Effector memory CD8-positive, alpha-beta T cell (primary cell): Measurements from ENCODE around the gene LCN6.
A peak's percentile ranks its signal among the peaks of the same experiment; 100 is the strongest.
"Not testable (repeated sequence)": the region's sequence is repeated elsewhere in the genome, so short reads cannot be mapped to it uniquely, and the experiment has no call there.

Experiments used
- ATAC-seq: fragments of 150-1000 bp; cut with Tn5 transposase; replicated peaks from 2 replicates; pipeline ENCODE4 v1.10.0; 2021; ENCODE audit warnings: mild to moderate bottlenecking, moderate library complexity
- DNase-seq, 3 experiments: peaks; one replicate each; pipeline ENCODE4 v3.0.0; 2021
- H3K27ac Mint-ChIP-seq, 2 donors: one replicate each; pipeline ENCODE4 v1.8.0; 2022; ENCODE audit warnings: mild to moderate bottlenecking in 2 of 2, mixed read lengths in 2 of 2, moderate library complexity in 2 of 2
- H3K27me3 Mint-ChIP-seq, 2 donors: one replicate each; pipeline ENCODE4 v1.8.0; 2022; ENCODE audit warnings: mixed read lengths in 2 of 2
- H3K36me3 Mint-ChIP-seq: one replicate; pipeline ENCODE4 v1.8.0; 2022; ENCODE audit warnings: mild to moderate bottlenecking, moderate library complexity, mixed read lengths; ENCODE audit not compliant: insufficient read depth
- H3K4me1 Mint-ChIP-seq, 2 donors: one replicate each; pipeline ENCODE4 v1.8.0; 2022; ENCODE audit warnings: low read depth in 2 of 2, mixed read lengths in 2 of 2
- H3K4me3 Mint-ChIP-seq, 2 donors: one replicate each; pipeline ENCODE4 v1.8.0; 2022; ENCODE audit warnings: mild to moderate bottlenecking in 2 of 2, mixed read lengths in 2 of 2, moderate library complexity in 2 of 2
- H3K9me3 Mint-ChIP-seq, 2 donors: one replicate each; pipeline ENCODE4 v1.8.0; 2022; ENCODE audit warnings: mixed read lengths in 2 of 2

LCN6 gene

GRCh38 chr9:136788644-136789522 is 40.6 kb upstream of the LCN6 start:
- peaks cover 14% of the 10 kb centered on the region for H3K36me3 Mint-ChIP-seq
- ATAC-seq, H3K27ac Mint-ChIP-seq, H3K9me3 Mint-ChIP-seq, DNase-seq: not testable (repeated sequence)
- H3K4me3 Mint-ChIP-seq, result peak overlapping the region in 1 of 2 donors; percentile 31
- H3K4me1 Mint-ChIP-seq, result peaks cover 14 to 23% of the 10 kb centered on the region in 2 donors
- peaks cover 0 to 20% of the 10 kb centered on the region in 2 donors for H3K27me3 Mint-ChIP-seq

GRCh38 chr9:136787690-136788400 is 39.5 kb upstream of the LCN6 start:
- Mint-ChIP-seq H3K27me3 (peaks cover 0 to 20% of the 10 kb centered on the region in 2 donors), H3K27ac (no peak overlapping the region), H3K4me3 (no peak overlapping the region), H3K9me3 (no peaks in the 10 kb centered on the region), H3K4me1 (peaks cover 14 to 23% of the 10 kb centered on the region in 2 donors), H3K36me3 (peaks cover 9% of the 10 kb centered on the region)
- DNase-seq, result peak; percentile 68 to 74 (median 70)
- no peak for ATAC-seq

GRCh38 chr9:136786983-136787382 is 38.7 kb upstream of the LCN6 start:
- Mint-ChIP-seq H3K4me1 (peaks cover 10 to 19% of the 10 kb centered on the region in 2 donors), H3K27me3 (peaks cover 0 to 20% of the 10 kb centered on the region in 2 donors)
- not testable (repeated sequence) for H3K36me3 Mint-ChIP-seq, DNase-seq, H3K27ac Mint-ChIP-seq, H3K9me3 Mint-ChIP-seq, ATAC-seq, H3K4me3 Mint-ChIP-seq

- DNase-seq, result no peak
- Mint-ChIP-seq H3K9me3 (no peaks in the 10 kb centered on the region), H3K4me1 (peaks cover 8 to 15% of the 10 kb centered on the region in 2 donors), H3K27ac (no peak overlapping the region), H3K4me3 (no peak overlapping the region), H3K36me3 (peaks cover 5% of the 10 kb centered on the region), H3K27me3 (peaks cover 0 to 21% of the 10 kb centered on the region in 2 donors)
- no peak for ATAC-seq
Measured at GRCh38 chr9:136786451-136786850, 38.1 kb upstream of the LCN6 start.

- not testable (repeated sequence) for DNase-seq, H3K9me3 Mint-ChIP-seq, H3K27ac Mint-ChIP-seq, H3K4me3 Mint-ChIP-seq, ATAC-seq, H3K36me3 Mint-ChIP-seq
- H3K27me3 Mint-ChIP-seq, result peaks cover 0 to 28% of the 10 kb centered on the region in 2 donors
- H3K4me1 Mint-ChIP-seq, result peaks cover 8 to 11% of the 10 kb centered on the region in 2 donors
Measured at GRCh38 chr9:136785565-136786355, 37.4 kb upstream of the LCN6 start.

- Mint-ChIP-seq H3K4me3 (no peak overlapping the region), H3K27ac (no peak overlapping the region), H3K9me3 (no peaks in the 10 kb centered on the region), H3K27me3 (peaks cover 0 to 32% of the 10 kb centered on the region in 2 donors), H3K4me1 (peaks cover 8 to 11% of the 10 kb centered on the region in 2 donors), H3K36me3 (peaks cover 4% of the 10 kb centered on the region)
- DNase-seq (no peak), ATAC-seq (no peak)
Measured at GRCh38 chr9:136784997-136785361, 36.7 kb upstream of the LCN6 start.

- Mint-ChIP-seq H3K4me3 (no peak overlapping the region), H3K9me3 (no peaks in the 10 kb centered on the region), H3K27me3 (peaks cover 1 to 38% of the 10 kb centered on the region in 2 donors), H3K36me3 (no peaks in the 10 kb centered on the region), H3K27ac (no peak overlapping the region), H3K4me1 (peaks cover 8 to 11% of the 10 kb centered on the region in 2 donors)
- DNase-seq (no peak), ATAC-seq (no peak)
Measured at GRCh38 chr9:136784249-136784996, 36.1 kb upstream of the LCN6 start.

GRCh38 chr9:136782452-136782851 is 34.1 kb upstream of the LCN6 start:
- H3K36me3 Mint-ChIP-seq, result no peaks in the 10 kb centered on the region

GRCh38 chr9:136779808-136780207 is 31.5 kb upstream of the LCN6 start:
- H3K4me1 Mint-ChIP-seq, result no peaks in the 10 kb centered on the region

More at GRCh38 chr9:136782452-136782851, 34.1 kb upstream of the LCN6 start:
- Mint-ChIP-seq H3K4me1 (peaks cover under 1 to 4% of the 10 kb centered on the region in 2 donors), H3K4me3 (no peak overlapping the region), H3K9me3 (no peaks in the 10 kb centered on the region), H3K27me3 (peaks cover 21 to 58% of the 10 kb centered on the region in 2 donors), H3K27ac (no peak overlapping the region)
- DNase-seq (no peak), ATAC-seq (no peak)

GRCh38 chr9:136777359-136777758 is 29.0 kb upstream of the LCN6 start:
- peaks cover 0 to 6% of the 10 kb centered on the region in 2 donors for H3K9me3 Mint-ChIP-seq
- ATAC-seq (no peak), DNase-seq (no peak)
- no peak overlapping the region for H3K27ac Mint-ChIP-seq
- no peaks in the 10 kb centered on the region for H3K36me3 Mint-ChIP-seq
- H3K4me3 Mint-ChIP-seq, result no peak overlapping the region
- peaks cover 28 to 57% of the 10 kb centered on the region in 2 donors for H3K27me3 Mint-ChIP-seq
- peaks cover 0 to 3% of the 10 kb centered on the region in 2 donors for H3K4me1 Mint-ChIP-seq

More at GRCh38 chr9:136779808-136780207, 31.5 kb upstream of the LCN6 start:
- Mint-ChIP-seq H3K4me3 (no peak overlapping the region), H3K27me3 (peaks cover 28 to 52% of the 10 kb centered on the region in 2 donors), H3K27ac (no peak overlapping the region), H3K36me3 (no peaks in the 10 kb centered on the region), H3K9me3 (no peaks in the 10 kb centered on the region)
- ATAC-seq (no peak), DNase-seq (no peak)

GRCh38 chr9:136776947-136777346 is 28.6 kb upstream of the LCN6 start:
- DNase-seq (no peak), ATAC-seq (no peak)
- Mint-ChIP-seq H3K36me3 (peaks cover 2% of the 10 kb centered on the region), H3K4me1 (peaks cover 0 to 3% of the 10 kb centered on the region in 2 donors), H3K27ac (peak overlapping the region in 1 of 2 donors; percentile 68), H3K27me3 (peaks cover 28 to 57% of the 10 kb centered on the region in 2 donors), H3K4me3 (no peak overlapping the region), H3K9me3 (peaks cover 0 to 6% of the 10 kb centered on the region in 2 donors)

GRCh38 chr9:136775191-136775590 is 26.9 kb upstream of the LCN6 start:
- ATAC-seq, result no peak
- Mint-ChIP-seq H3K27me3 (peaks cover 28 to 60% of the 10 kb centered on the region in 2 donors), H3K27ac (no peak overlapping the region), H3K36me3 (peaks cover 3% of the 10 kb centered on the region), H3K4me1 (peaks cover 0 to 3% of the 10 kb centered on the region in 2 donors), H3K9me3 (peaks cover 0 to 6% of the 10 kb centered on the region in 2 donors), H3K4me3 (no peak overlapping the region)
- DNase-seq, result no peak
